ENCODE results near the gene UCN2. TPM values are rescaled to one million over a fixed set of nuclear protein-coding genes. Genes with fewer than 3 reads are reported as not detected.

UCN2 gene
- total and polyA plus RNA-seq, 11 donors, result 0.11 to 0.35 (median 0.24) TPM; not detected in 4

- WGBS, 4 donors, result 45 to 56% (median 46%) methylated on average over 10 of the region's 10 CpGs
- Histone ChIP-seq H3K9me3 (no peaks in the 10 kb centered on the region), H3K36me3 (peaks cover 0 to 33% (median 19%) of the 10 kb centered on the region in 9 donors), H3K4me3 (peak overlapping the region in 4 of 12 donors; percentile 34 to 53 (median 44)), H3K27me3 (peaks cover 0 to 17% (median 0%) of the 10 kb centered on the region in 9 donors), H3K4me1 (peaks cover 6 to 66% (median 57%) of the 10 kb centered on the region in 12 donors), H3K27ac (peak overlapping the region in 8 of 12 donors; percentile 1 to 97 (median 90))
- ATAC-seq, result peak in 2 of 4 donors; percentile 6 to 14
- intact Hi-C loops (cut with DNase I), result loop anchor here in 2 of 10 donors (5.0 kb wide), 1 partner anchor 33 kb away; the partner anchor contains the start of gene UCN2 (in 2 of the 2)
- peak in 3 of 5 donors; percentile 50 to 83 (median 64) for DNase-seq
- TF ChIP-seq CTCF (IDR thresholded peaks at IDR 0.05), result no peak
- TF ChIP-seq POLR2A (IDR thresholded peaks at IDR 0.05), result no peak
These were observed 32.0 kb upstream of the UCN2 start for GRCh38 chr3:48595526-48596121.

GRCh38 chr3:48595075-48595525 lies 31.5 kb upstream of the UCN2 start, which contains the start of gene COL7A1:
TSS of gene COL7A1 (minus strand) at chr3:48595329. CDS start at chr3:48595159, 170 bp downstream.
- Histone ChIP-seq H3K4me3 (peak within 1 kb of the TSS in 11 of 12 donors; percentile 6 to 53 (median 42)), H3K36me3 (peaks cover 0 to 28% (median 14%) of the 10 kb centered on the region in 9 donors), H3K9me3 (no peaks in the 10 kb centered on the region), H3K27ac (peak within 1 kb of the TSS in 10 of 12 donors; percentile 1 to 97 (median 90)), H3K4me1 (peaks cover 6 to 60% (median 53%) of the 10 kb centered on the region in 12 donors), H3K27me3 (peaks cover 0 to 17% (median 0%) of the 10 kb centered on the region in 9 donors)
- DNase-seq (peak in 1 of 5 donors; percentile 58), ATAC-seq (no peak)
- intact Hi-C loops (cut with DNase I), result loop anchor here in 2 of 10 donors (5.0 kb wide), 1 partner anchor 33 kb away; the partner anchor contains the start of gene UCN2 (in 2 of the 2)
- no peak for TF ChIP-seq CTCF (IDR thresholded peaks at IDR 0.05)
- TF ChIP-seq POLR2A (IDR thresholded peaks at IDR 0.05), result no peak
- WGBS, 4 donors, result 2 to 16% (median 5%) methylated on average over 16 to 35 of the region's 35 CpGs

GRCh38 chr3:48594417-48595049 lies 31.0 kb upstream of the UCN2 start:
- Histone ChIP-seq H3K4me3 (peak overlapping the region in 11 of 12 donors; percentile 6 to 53 (median 42)), H3K27ac (peak overlapping the region in 2 of 12 donors; percentile 33 to 91), H3K27me3 (peaks cover 0 to 17% (median 0%) of the 10 kb centered on the region in 9 donors), H3K36me3 (peaks cover 0 to 22% (median 8%) of the 10 kb centered on the region in 9 donors), H3K9me3 (no peaks in the 10 kb centered on the region), H3K4me1 (peaks cover 6 to 55% (median 47%) of the 10 kb centered on the region in 12 donors)
- DNase-seq (peak in 1 of 5 donors; percentile 63), ATAC-seq (no peak)
- TF ChIP-seq CTCF (IDR thresholded peaks at IDR 0.05), result no peak
- no peak for TF ChIP-seq POLR2A (IDR thresholded peaks at IDR 0.05)
- intact Hi-C loops (cut with DNase I), result loop anchor here in 2 of 10 donors (5.0 kb wide), 1 partner anchor 32 kb away; the partner anchor contains the start of gene UCN2 (in 2 of the 2)
- 44 to 53% (median 50%) methylated on average over 34 to 39 of the region's 39 CpGs for WGBS, 4 donors

- TF ChIP-seq POLR2A (IDR thresholded peaks at IDR 0.05) (no peak), CTCF (IDR thresholded peaks at IDR 0.05) (no peak)
- peaks cover 0 to 11% (median 0%) of the 10 kb centered on the region in 9 donors for H3K36me3 ChIP-seq
- H3K27me3 ChIP-seq, result peaks cover 0 to 17% (median 0%) of the 10 kb centered on the region in 9 donors
- DNase-seq (no peak), ATAC-seq (no peak)
- no peak overlapping the region for H3K27ac ChIP-seq
- no peak overlapping the region for H3K4me3 ChIP-seq
- WGBS, 4 donors, result 89 to 94% (median 92%) methylated on average over 4 to 9 of the region's 9 CpGs
- H3K4me1 ChIP-seq, result peaks cover 0 to 43% (median 35%) of the 10 kb centered on the region in 12 donors
- intact Hi-C loops (cut with DNase I), result no loop called here
- no peaks in the 10 kb centered on the region for H3K9me3 ChIP-seq
These were observed 29.8 kb upstream of the UCN2 start for GRCh38 chr3:48593337-48593736.
